ENCODE measurements around the gene RPL36.

RPL36 gene

DNA sequence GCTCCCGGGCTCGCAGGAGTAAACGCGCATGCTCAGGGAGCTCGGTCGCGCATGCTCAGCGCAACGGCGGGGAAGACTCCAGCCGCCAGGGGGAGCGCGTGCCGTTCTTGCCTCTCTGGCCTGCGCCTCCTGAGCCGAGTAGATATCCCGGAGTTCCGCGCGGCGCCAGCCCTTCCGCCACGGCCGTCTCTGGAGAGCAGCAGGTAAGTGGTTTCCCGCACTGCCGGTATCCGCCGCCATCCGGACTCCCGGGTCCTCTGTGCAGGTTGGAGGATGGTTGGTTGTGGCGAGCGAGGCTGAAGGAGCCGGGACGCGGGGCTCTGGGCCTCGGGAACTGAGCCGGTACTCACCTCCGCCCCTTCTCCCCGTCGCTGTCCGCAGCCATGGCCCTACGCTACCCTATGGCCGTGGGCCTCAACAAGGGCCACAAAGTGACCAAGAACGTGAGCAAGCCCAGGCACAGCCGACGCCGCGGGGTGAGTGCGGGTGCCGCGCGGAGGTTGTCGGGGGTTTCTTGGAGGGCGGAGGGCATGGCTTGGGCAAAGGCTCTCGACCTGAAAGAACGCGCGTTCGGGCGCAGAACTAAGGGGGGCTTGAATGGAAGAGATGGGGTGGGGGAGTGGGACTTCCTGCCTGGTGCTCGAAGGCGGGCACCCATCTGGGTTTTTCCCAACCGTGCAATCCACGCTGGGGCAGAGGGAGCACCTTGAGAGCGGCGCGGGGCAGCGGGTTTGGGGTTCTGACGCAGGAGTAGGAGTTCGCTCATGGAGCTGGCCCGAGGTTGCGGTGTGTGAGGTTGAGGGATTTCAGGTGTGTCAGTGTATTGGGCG is at the start of gene RPL36:
RPL36 (plus strand) TSS at position 171 of the 830 bp plus-strand sequence; CDS start at position 384, 213 bp downstream.
- Histone ChIP-seq H3K27me3 (ENCODE audit: insufficient read depth, low read length) (no peaks in the 10 kb centered on the region), H3K4me1 (ENCODE audit: insufficient read depth, low read length) (no peaks in the 10 kb centered on the region; the same call in 1 of the 2 replicates), H3K4me3 (ENCODE audit: low read length) (peak within 1 kb of the TSS; percentile 98), H3K27ac (ENCODE audit: low read length) (peak within 1 kb of the TSS; percentile 98), H3K9me3 (ENCODE audit: insufficient read depth, low read depth, low read length) (no peaks in the 10 kb centered on the region), H3K9ac (ENCODE audit: low read depth, low read length) (peak within 1 kb of the TSS; percentile 100), H3K36me3 (ENCODE audit: insufficient read depth, low read depth, low read length) (peaks cover 45% of the 10 kb centered on the region)

GRCh38 chr19:5641171-5641570 is 48.9 kb upstream of the RPL36 start:
- Histone ChIP-seq H3K27me3 (ENCODE audit: insufficient read depth, low read length) (no peaks in the 10 kb centered on the region), H3K27ac (ENCODE audit: low read length) (no peak overlapping the region), H3K4me1 (ENCODE audit: insufficient read depth, low read length) (no peaks in the 10 kb centered on the region; the same call in 1 of the 2 replicates), H3K9ac (ENCODE audit: low read depth, low read length) (no peak overlapping the region), H3K9me3 (ENCODE audit: insufficient read depth, low read depth, low read length) (no peaks in the 10 kb centered on the region), H3K36me3 (ENCODE audit: insufficient read depth, low read depth, low read length) (peaks cover 68% of the 10 kb centered on the region), H3K4me3 (ENCODE audit: low read length) (no peak overlapping the region)

DNA sequence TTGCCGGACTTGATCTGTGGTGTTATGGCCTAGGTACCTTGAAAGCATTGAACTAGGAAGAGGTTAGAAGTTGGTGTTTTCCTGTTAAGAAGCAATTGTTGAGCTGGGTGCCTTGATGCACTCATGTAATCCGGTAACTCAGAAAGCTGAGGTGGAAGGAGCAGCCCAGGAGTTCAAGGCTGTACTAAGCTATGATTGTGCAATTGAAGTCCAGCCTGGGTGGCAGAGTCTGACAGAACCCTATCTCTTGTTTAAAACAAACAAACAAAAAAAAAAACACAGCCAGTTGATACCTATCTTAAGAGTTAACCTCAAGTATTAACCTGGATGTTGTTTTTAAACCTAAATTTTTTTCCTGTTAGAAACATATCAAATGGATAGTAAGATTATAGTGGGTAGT is 47.9 kb upstream of the RPL36 start:
- no peak overlapping the region for H3K4me3 ChIP-seq (ENCODE audit: low read length)
- peaks cover 73% of the 10 kb centered on the region for H3K36me3 ChIP-seq (ENCODE audit: insufficient read depth, low read depth, low read length)
- H3K27ac ChIP-seq (ENCODE audit: low read length), result no peak overlapping the region
- H3K27me3 ChIP-seq (ENCODE audit: insufficient read depth, low read length), result no peaks in the 10 kb centered on the region
- H3K9me3 ChIP-seq (ENCODE audit: insufficient read depth, low read depth, low read length), result no peaks in the 10 kb centered on the region
- no peak overlapping the region for H3K9ac ChIP-seq (ENCODE audit: low read depth, low read length)
- H3K4me1 ChIP-seq (ENCODE audit: insufficient read depth, low read length), result no peaks in the 10 kb centered on the region; the same call in 1 of the 2 replicates

DNA sequence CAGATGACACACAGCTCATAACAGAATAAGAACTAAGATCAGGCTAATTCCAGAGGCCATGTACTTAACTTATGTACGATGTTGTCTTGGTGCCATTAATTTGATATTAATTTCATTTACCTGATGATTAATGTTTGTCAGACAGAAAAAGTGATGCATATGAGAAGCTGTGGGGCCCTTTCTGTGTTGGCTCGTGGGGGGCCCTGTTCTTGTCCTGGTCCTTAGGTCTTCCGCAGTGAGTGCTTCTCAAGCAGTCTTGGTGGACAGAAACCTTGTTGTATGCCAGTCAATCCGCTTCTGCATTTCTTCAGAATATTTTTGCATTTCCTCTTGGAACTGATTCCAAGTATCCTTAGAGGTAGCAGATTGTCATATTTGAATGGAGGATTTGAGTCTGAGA is 47.0 kb upstream of the RPL36 start:
- H3K9me3 ChIP-seq (ENCODE audit: insufficient read depth, low read depth, low read length), result no peaks in the 10 kb centered on the region
- no peaks in the 10 kb centered on the region for H3K27me3 ChIP-seq (ENCODE audit: insufficient read depth, low read length)
- H3K36me3 ChIP-seq (ENCODE audit: insufficient read depth, low read depth, low read length), result peaks cover 75% of the 10 kb centered on the region
- no peak overlapping the region for H3K9ac ChIP-seq (ENCODE audit: low read depth, low read length)
- H3K27ac ChIP-seq (ENCODE audit: low read length), result no peak overlapping the region
- no peaks in the 10 kb centered on the region; the same call in 1 of the 2 replicates for H3K4me1 ChIP-seq (ENCODE audit: insufficient read depth, low read length)
- no peak overlapping the region for H3K4me3 ChIP-seq (ENCODE audit: low read length)

- Histone ChIP-seq H3K9ac (ENCODE audit: low read depth, low read length) (no peak overlapping the region), H3K27ac (ENCODE audit: low read length) (no peak overlapping the region)
These were observed 46.1 kb upstream of the RPL36 start for GRCh38 chr19:5644037-5644436.

GRCh38 chr19:5645409-5645808 is 44.7 kb upstream of the RPL36 start:
- H3K9me3 ChIP-seq (ENCODE audit: insufficient read depth, low read depth, low read length), result no peaks in the 10 kb centered on the region
- H3K27me3 ChIP-seq (ENCODE audit: insufficient read depth, low read length), result no peaks in the 10 kb centered on the region
- no peaks in the 10 kb centered on the region; the same call in 1 of the 2 replicates for H3K4me1 ChIP-seq (ENCODE audit: insufficient read depth, low read length)
- H3K27ac ChIP-seq (ENCODE audit: low read length), result no peak overlapping the region
- H3K9ac ChIP-seq (ENCODE audit: low read depth, low read length), result no peak overlapping the region
- H3K4me3 ChIP-seq (ENCODE audit: low read length), result no peak overlapping the region
- H3K36me3 ChIP-seq (ENCODE audit: insufficient read depth, low read depth, low read length), result peaks cover 89% of the 10 kb centered on the region

More at GRCh38 chr19:5644037-5644436, 46.1 kb upstream of the RPL36 start:
- Histone ChIP-seq H3K4me3 (ENCODE audit: low read length) (no peak overlapping the region), H3K36me3 (ENCODE audit: insufficient read depth, low read depth, low read length) (peaks cover 81% of the 10 kb centered on the region), H3K27me3 (ENCODE audit: insufficient read depth, low read length) (no peaks in the 10 kb centered on the region), H3K4me1 (ENCODE audit: insufficient read depth, low read length) (no peaks in the 10 kb centered on the region; the same call in 1 of the 2 replicates), H3K9me3 (ENCODE audit: insufficient read depth, low read depth, low read length) (no peaks in the 10 kb centered on the region)

GRCh38 chr19:5646703-5647102 is 43.4 kb upstream of the RPL36 start:
- Histone ChIP-seq H3K9me3 (ENCODE audit: insufficient read depth, low read depth, low read length) (no peaks in the 10 kb centered on the region), H3K27me3 (ENCODE audit: insufficient read depth, low read length) (no peaks in the 10 kb centered on the region), H3K4me1 (ENCODE audit: insufficient read depth, low read length) (no peaks in the 10 kb centered on the region; the same call in 1 of the 2 replicates), H3K9ac (ENCODE audit: low read depth, low read length) (no peak overlapping the region), H3K27ac (ENCODE audit: low read length) (no peak overlapping the region), H3K36me3 (ENCODE audit: insufficient read depth, low read depth, low read length) (peaks cover 92% of the 10 kb centered on the region), H3K4me3 (ENCODE audit: low read length) (no peak overlapping the region)

DNA sequence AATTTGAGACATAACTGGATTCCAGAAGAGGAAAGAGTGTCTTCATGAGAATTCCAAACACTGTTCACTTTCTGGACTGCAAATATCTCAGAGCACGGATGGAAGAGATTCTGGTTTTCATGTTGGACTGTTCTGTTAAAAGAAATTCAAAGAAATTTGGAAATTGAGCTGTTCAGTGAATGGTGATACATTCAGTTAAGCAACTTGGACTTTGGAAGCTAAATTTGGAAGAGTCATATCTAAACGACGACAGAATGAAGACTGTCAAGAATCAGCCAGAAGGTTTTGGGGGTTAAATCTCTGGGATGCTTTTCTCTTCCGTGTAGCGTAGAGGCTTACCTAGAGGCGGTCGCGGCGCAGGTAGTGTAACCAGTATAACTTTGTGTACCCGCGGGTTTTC is 41.6 kb upstream of the RPL36 start:
- Histone ChIP-seq H3K9me3 (ENCODE audit: insufficient read depth, low read depth, low read length) (no peaks in the 10 kb centered on the region), H3K4me1 (ENCODE audit: insufficient read depth, low read length) (no peaks in the 10 kb centered on the region), H3K9ac (ENCODE audit: low read depth, low read length) (no peak overlapping the region), H3K27ac (ENCODE audit: low read length) (no peak overlapping the region), H3K4me3 (ENCODE audit: low read length) (no peak overlapping the region), H3K27me3 (ENCODE audit: insufficient read depth, low read length) (no peaks in the 10 kb centered on the region), H3K36me3 (ENCODE audit: insufficient read depth, low read depth, low read length) (peaks cover 94% of the 10 kb centered on the region)

- peaks cover 94% of the 10 kb centered on the region for H3K36me3 ChIP-seq (ENCODE audit: insufficient read depth, low read depth, low read length)
- H3K27ac ChIP-seq (ENCODE audit: low read length), result no peak overlapping the region
- no peak overlapping the region for H3K4me3 ChIP-seq (ENCODE audit: low read length)
- no peaks in the 10 kb centered on the region for H3K9me3 ChIP-seq (ENCODE audit: insufficient read depth, low read depth, low read length)
- no peaks in the 10 kb centered on the region for H3K4me1 ChIP-seq (ENCODE audit: insufficient read depth, low read length)
- H3K9ac ChIP-seq (ENCODE audit: low read depth, low read length), result no peak overlapping the region
- H3K27me3 ChIP-seq (ENCODE audit: insufficient read depth, low read length), result no peaks in the 10 kb centered on the region
These were observed 38.7 kb upstream of the RPL36 start for GRCh38 chr19:5651361-5651760.

DNA sequence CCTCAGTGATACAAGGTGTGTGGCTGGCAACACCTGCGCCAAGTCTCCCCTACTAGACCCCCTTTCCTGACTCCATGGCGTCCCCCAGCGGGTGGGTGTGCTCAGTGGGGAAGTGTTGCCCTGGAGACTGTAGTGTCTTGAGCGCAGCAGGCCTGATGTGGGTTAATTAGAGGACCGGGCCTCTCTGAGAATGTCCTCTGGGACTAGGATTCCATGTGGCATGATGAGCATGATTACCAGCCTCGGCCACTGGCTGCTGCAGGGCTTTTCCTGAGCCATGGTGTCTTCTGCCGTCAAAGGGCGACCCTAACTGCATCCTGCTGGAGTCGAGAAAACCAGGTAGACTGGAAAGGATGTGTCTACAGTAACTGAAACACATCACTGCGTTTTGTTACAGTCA is 37.8 kb upstream of the RPL36 start:
- Histone ChIP-seq H3K36me3 (ENCODE audit: insufficient read depth, low read depth, low read length) (peaks cover 92% of the 10 kb centered on the region), H3K27ac (ENCODE audit: low read length) (no peak overlapping the region), H3K9me3 (ENCODE audit: insufficient read depth, low read depth, low read length) (no peaks in the 10 kb centered on the region), H3K9ac (ENCODE audit: low read depth, low read length) (no peak overlapping the region), H3K4me3 (ENCODE audit: low read length) (no peak overlapping the region), H3K27me3 (ENCODE audit: insufficient read depth, low read length) (no peaks in the 10 kb centered on the region), H3K4me1 (ENCODE audit: insufficient read depth, low read length) (no peaks in the 10 kb centered on the region)

DNA sequence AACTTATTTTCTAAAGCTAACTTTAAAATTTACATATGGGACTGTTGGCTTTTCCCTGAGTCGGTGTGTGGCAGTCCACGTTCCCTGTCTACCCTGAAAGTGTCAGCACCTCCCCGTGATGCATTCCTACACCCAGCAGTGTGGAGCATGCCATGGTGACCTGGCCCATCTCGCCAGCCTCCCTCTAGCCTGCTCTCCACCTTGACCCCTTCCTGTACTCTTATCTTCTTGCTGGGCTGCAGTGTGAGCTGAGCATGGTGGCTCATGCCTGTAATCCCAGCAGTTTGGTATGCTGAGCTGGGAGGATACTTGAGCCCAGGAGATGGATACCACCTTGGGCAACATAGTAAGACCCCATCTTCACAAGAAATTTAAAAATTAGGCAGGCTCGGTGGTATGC is 35.2 kb upstream of the RPL36 start:
- Histone ChIP-seq H3K27ac (ENCODE audit: low read length) (no peak overlapping the region), H3K36me3 (ENCODE audit: insufficient read depth, low read depth, low read length) (peaks cover 94% of the 10 kb centered on the region), H3K4me3 (ENCODE audit: low read length) (no peak overlapping the region), H3K9me3 (ENCODE audit: insufficient read depth, low read depth, low read length) (no peaks in the 10 kb centered on the region), H3K9ac (ENCODE audit: low read depth, low read length) (no peak overlapping the region), H3K4me1 (ENCODE audit: insufficient read depth, low read length) (no peaks in the 10 kb centered on the region), H3K27me3 (ENCODE audit: insufficient read depth, low read length) (no peaks in the 10 kb centered on the region)

DNA sequence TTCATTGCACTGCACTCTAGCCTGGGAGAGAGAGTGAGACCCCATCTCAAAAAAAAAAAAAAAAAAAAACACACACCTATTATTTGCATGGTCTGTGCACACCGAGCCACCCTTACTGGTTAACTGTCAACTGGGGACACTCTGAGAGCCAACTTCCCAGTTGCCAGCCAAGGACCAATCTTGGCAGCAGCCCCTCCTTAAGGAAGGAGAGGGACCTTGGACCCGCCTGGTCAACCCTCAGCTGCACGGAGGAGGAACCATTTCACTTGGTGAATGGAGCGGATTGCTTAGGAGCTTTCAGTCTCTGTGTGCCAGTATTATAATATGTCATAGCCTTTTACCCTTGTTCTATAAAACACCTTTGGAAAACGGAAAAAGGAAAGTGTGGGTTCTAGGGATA is 34.7 kb upstream of the RPL36 start:
- no peak overlapping the region for H3K4me3 ChIP-seq (ENCODE audit: low read length)
- no peaks in the 10 kb centered on the region for H3K4me1 ChIP-seq (ENCODE audit: insufficient read depth, low read length)
- H3K9ac ChIP-seq (ENCODE audit: low read depth, low read length), result no peak overlapping the region
- H3K36me3 ChIP-seq (ENCODE audit: insufficient read depth, low read depth, low read length), result peaks cover 94% of the 10 kb centered on the region
- H3K27me3 ChIP-seq (ENCODE audit: insufficient read depth, low read length), result no peaks in the 10 kb centered on the region
- no peaks in the 10 kb centered on the region for H3K9me3 ChIP-seq (ENCODE audit: insufficient read depth, low read depth, low read length)
- H3K27ac ChIP-seq (ENCODE audit: low read length), result no peak overlapping the region

Data from iPS-20b (cell line).